Keratinocyte (primary cell): ENCODE results near the gene TCERG1L. TPM values are rescaled to one million over a fixed set of nuclear protein-coding genes. Genes with fewer than 3 reads are reported as not detected.

Source experiments
- DNase-seq: peaks from one replicate; pipeline ENCODE4 v3.0.0-alpha.2; 2011; ENCODE audit warnings: low read depth, missing footprints, low spot score
- FAIRE-seq: peaks from 2 replicates; lab custom pipeline; 2011; peaks lifted over from hg19 to GRCh38; lab: Jason Lieb, UNC
- H2AFZ ChIP-seq: 2 replicates; pipeline ENCODE4 v1.6.0; 2012; ENCODE audit warnings: low read length, control low read depth, inconsistent platforms; ENCODE audit not compliant: control insufficient read depth
- H3K27ac ChIP-seq: 2 replicates; pipeline ENCODE4 v1.5.1; 2011; ENCODE audit warnings: low read length; ENCODE audit not compliant: control insufficient read depth, insufficient read depth
- H3K27me3 ChIP-seq: 3 replicates; pipeline ENCODE4 v1.6.0; 2011; ENCODE audit warnings: low read length; ENCODE audit not compliant: control insufficient read depth, insufficient read depth; ENCODE audit errors: extremely low read depth
- H3K36me3 ChIP-seq, 2 experiments: 2 replicates in 1 of 2; 3 replicates in 1 of 2; pipeline ENCODE4 v1.5.1; 2011; ENCODE audit warnings: low read length in 2 of 2, mild to moderate bottlenecking in 1 of 2; ENCODE audit not compliant: control insufficient read depth in 2 of 2, insufficient read depth in 2 of 2; ENCODE audit errors: extremely low read depth in 1 of 2
- H3K4me1 ChIP-seq: 3 replicates; pipeline ENCODE4 v1.5.1; 2011; ENCODE audit warnings: low read length; ENCODE audit not compliant: control insufficient read depth, insufficient read depth; ENCODE audit errors: extremely low read depth
- H3K4me2 ChIP-seq: 3 replicates; pipeline ENCODE4 v1.6.0; 2011; ENCODE audit warnings: low read depth, low read length; ENCODE audit not compliant: control insufficient read depth, insufficient read depth; ENCODE audit errors: extremely low read depth
- H3K4me3 ChIP-seq, 3 experiments: fragments of 200-600 bp in 1 of 3; sonication (generic) in 1 of 3; 2 replicates in 2 of 3; 3 replicates in 1 of 3; pipeline ENCODE4 v1.5.1; 2011 to 2016; ENCODE audit warnings: low read length in 3 of 3, mild to moderate bottlenecking in 3 of 3, control low read depth in 2 of 3, inconsistent platforms in 1 of 3, low read depth in 1 of 3, mixed read lengths in 1 of 3, mixed run types in 1 of 3, moderate library complexity in 1 of 3; ENCODE audit not compliant: control insufficient read depth in 2 of 3, insufficient read depth in 2 of 3; ENCODE audit errors: extremely low read depth in 1 of 3
- H3K79me2 ChIP-seq: 2 replicates; pipeline ENCODE4 v1.6.0; 2012; ENCODE audit warnings: low read length; ENCODE audit not compliant: control insufficient read depth, insufficient read depth
- H3K9ac ChIP-seq: 3 replicates; pipeline ENCODE4 v1.6.0; 2011; ENCODE audit warnings: low read length; ENCODE audit not compliant: control insufficient read depth, insufficient read depth; ENCODE audit errors: extremely low read depth
- H3K9me1 ChIP-seq: 3 replicates; pipeline ENCODE4 v1.6.0; 2011; ENCODE audit warnings: low read length; ENCODE audit not compliant: control insufficient read depth, insufficient read depth; ENCODE audit errors: extremely low read depth
- H3K9me3 ChIP-seq: 2 replicates; pipeline ENCODE4 v1.5.1; 2012; ENCODE audit warnings: low read depth, low read length; ENCODE audit not compliant: control insufficient read depth
- H4K20me1 ChIP-seq: 3 replicates; pipeline ENCODE4 v1.6.0; 2011; ENCODE audit warnings: low read length; ENCODE audit not compliant: control insufficient read depth, insufficient read depth; ENCODE audit errors: extremely low read depth
- EZH2 ChIP-seq: IDR thresholded peaks from one replicate; pipeline ENCODE4 v1.6.1; 2012; ENCODE audit warnings: inconsistent platforms, mild to moderate bottlenecking, low read length, moderate library complexity
- dilution Hi-C: fragments of 300-500 bp; cut with MboI; formaldehyde crosslinking; loops from one replicate; pipeline ENCODE4 v1.7.0; 2020; ENCODE audit warnings: low sequenced_read_pairs; ENCODE audit not compliant: extremely low pct_ligation_motif_present
- polyA plus RNA-seq, 5 experiments: library from polyadenylated mRNA; depleted of rRNA in 3 of 5; stranded (reverse) in 3 of 5; stranded (forward) in 1 of 5; unstranded in 1 of 5; fragments of >200 nt; gene quantifications; 1 replicate in 1 of 5; 2 replicates in 3 of 5; 3 replicates in 1 of 5; pipeline versions ENCODE4 v1.2.1 to v1.2.3, GENCODE V29; 2011 to 2012; ENCODE audit warnings: missing spikeins in 2 of 5, low read depth in 1 of 5, low replicate concordance in 1 of 5
- TF ChIP-seq, protein P1 (sequence below), 3 experiments: IDR thresholded peaks in 1 of 3; conservative IDR thresholded peaks in 1 of 3; optimal IDR thresholded peaks in 1 of 3; 2 replicates in 2 of 3; 3 replicates in 1 of 3; pipeline versions ENCODE3 to v1.5.1; 2011; ENCODE audit warnings: low read length in 3 of 3, mild to moderate bottlenecking in 3 of 3, moderate library complexity in 2 of 3, control low read depth in 1 of 3, inconsistent platforms in 1 of 3; ENCODE audit not compliant: insufficient read depth in 2 of 3; ENCODE audit errors: extremely low read depth in 1 of 3

Gene TCERG1L
- polyA plus RNA-seq, 1 donor (not counting 4 experiments of a cell fraction or from before 2014, with no cell fraction given): not detected

DNA sequence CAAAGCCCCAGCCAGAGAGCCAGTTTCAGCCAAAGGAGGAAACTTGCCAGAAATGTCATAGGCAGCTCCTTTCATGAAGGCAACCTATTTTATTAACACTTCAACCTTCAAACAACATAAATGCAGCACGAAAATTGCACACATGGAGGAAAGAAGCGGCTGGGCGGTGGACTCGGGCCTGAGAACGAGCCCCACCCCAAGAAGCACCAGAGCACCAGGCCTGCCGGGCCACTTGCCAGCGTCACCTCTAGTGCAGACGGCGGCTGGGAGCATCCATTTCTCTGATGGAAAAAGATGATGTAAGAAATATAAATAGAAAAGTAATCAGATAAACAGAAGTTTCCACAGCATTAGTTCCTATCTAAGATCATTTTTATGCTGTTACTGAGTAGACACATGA is 100.0 kb downstream of the TCERG1L start:
- H3K27me3 ChIP-seq: no peaks in the 10 kb centered on the region
- no peak overlapping the region for H3K4me2 ChIP-seq
- H3K9me1 ChIP-seq: no peaks in the 10 kb centered on the region
- no peaks in the 10 kb centered on the region for H3K79me2 ChIP-seq
- FAIRE-seq (no peak), DNase-seq (no peak)
- dilution Hi-C loops: no loop called here
- H3K4me3 ChIP-seq: no peak overlapping the region
- H3K36me3 ChIP-seq: no peaks in the 10 kb centered on the region
- no peak for TF ChIP-seq EZH2
- TF ChIP-seq, protein P1, sequence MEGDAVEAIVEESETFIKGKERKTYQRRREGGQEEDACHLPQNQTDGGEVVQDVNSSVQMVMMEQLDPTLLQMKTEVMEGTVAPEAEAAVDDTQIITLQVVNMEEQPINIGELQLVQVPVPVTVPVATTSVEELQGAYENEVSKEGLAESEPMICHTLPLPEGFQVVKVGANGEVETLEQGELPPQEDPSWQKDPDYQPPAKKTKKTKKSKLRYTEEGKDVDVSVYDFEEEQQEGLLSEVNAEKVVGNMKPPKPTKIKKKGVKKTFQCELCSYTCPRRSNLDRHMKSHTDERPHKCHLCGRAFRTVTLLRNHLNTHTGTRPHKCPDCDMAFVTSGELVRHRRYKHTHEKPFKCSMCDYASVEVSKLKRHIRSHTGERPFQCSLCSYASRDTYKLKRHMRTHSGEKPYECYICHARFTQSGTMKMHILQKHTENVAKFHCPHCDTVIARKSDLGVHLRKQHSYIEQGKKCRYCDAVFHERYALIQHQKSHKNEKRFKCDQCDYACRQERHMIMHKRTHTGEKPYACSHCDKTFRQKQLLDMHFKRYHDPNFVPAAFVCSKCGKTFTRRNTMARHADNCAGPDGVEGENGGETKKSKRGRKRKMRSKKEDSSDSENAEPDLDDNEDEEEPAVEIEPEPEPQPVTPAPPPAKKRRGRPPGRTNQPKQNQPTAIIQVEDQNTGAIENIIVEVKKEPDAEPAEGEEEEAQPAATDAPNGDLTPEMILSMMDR (optimal IDR thresholded peaks at IDR 0.05 in 1 of 3, IDR thresholded peaks at IDR 0.05 in 1 of 3, conservative IDR thresholded peaks at IDR 0.05 in 1 of 3; ENCODE audit: extremely low read depth in 1 of 3, insufficient read depth in 2 of 3, low read length in 3 of 3): no peak
- H3K4me1 ChIP-seq: no peaks in the 10 kb centered on the region
- no peak overlapping the region for H2AFZ ChIP-seq
- no peak overlapping the region for H3K9ac ChIP-seq
- no peak overlapping the region for H3K27ac ChIP-seq
- no peaks in the 10 kb centered on the region for H4K20me1 ChIP-seq
- H3K9me3 ChIP-seq: peaks cover 8% of the 10 kb centered on the region

- H3K4me2 ChIP-seq: no peak overlapping the region
- no peak overlapping the region for H2AFZ ChIP-seq
- H3K9me1 ChIP-seq: no peaks in the 10 kb centered on the region
- no peak overlapping the region for H3K27ac ChIP-seq
- no peaks in the 10 kb centered on the region for H4K20me1 ChIP-seq
- no peaks in the 10 kb centered on the region for H3K79me2 ChIP-seq
- no peaks in the 10 kb centered on the region for H3K4me1 ChIP-seq
- TF ChIP-seq, protein P1 (optimal IDR thresholded peaks at IDR 0.05 in 1 of 3, IDR thresholded peaks at IDR 0.05 in 1 of 3, conservative IDR thresholded peaks at IDR 0.05 in 1 of 3; ENCODE audit: extremely low read depth in 1 of 3, insufficient read depth in 2 of 3, low read length in 3 of 3): no peak
- TF ChIP-seq EZH2: no peak
- FAIRE-seq (no peak), DNase-seq (no peak)
- H3K9me3 ChIP-seq: peaks cover 10% of the 10 kb centered on the region
- H3K27me3 ChIP-seq: no peaks in the 10 kb centered on the region
- dilution Hi-C loops: no loop called here
- no peaks in the 10 kb centered on the region for H3K36me3 ChIP-seq
- H3K9ac ChIP-seq: no peak overlapping the region
- H3K4me3 ChIP-seq: no peak overlapping the region
These were observed 100.4 kb downstream of the TCERG1L start for GRCh38 chr10:131211146-131211545.
